GM19240 (cell line): ENCODE results near the gene FDXACB1.
A peak's percentile ranks its signal among the peaks of the same experiment; 100 is the strongest.
"Not testable (repeated sequence)": the region's sequence is repeated elsewhere in the genome, so short reads cannot be mapped to it uniquely, and the experiment has no call there.

ENCODE experiments used
- DNase-seq: peaks from one replicate; pipeline ENCODE4 v3.0.0; 2011; ENCODE audit warnings: low spot score; ENCODE audit not compliant: insufficient read length

FDXACB1 gene

DNA sequence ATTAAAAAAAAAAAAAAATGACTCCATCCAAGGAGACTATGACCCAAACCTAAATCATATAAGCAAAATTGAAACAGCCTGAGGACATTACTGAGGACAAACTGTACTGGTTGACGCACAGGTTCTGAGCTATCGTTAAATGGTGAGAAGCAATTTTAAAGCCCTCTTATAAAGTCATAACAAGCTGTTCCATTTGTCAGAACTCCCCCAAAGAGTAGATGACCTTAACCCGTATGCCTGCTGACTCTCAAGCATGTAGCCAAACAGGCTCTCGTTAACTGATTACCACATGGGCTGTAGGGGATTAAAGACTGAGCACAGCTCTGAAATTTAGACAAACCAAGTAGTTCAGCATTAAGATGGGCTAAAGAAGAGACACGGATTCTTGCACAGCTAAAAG is 30.4 kb upstream of the FDXACB1 start:
- no peak for DNase-seq

DNA sequence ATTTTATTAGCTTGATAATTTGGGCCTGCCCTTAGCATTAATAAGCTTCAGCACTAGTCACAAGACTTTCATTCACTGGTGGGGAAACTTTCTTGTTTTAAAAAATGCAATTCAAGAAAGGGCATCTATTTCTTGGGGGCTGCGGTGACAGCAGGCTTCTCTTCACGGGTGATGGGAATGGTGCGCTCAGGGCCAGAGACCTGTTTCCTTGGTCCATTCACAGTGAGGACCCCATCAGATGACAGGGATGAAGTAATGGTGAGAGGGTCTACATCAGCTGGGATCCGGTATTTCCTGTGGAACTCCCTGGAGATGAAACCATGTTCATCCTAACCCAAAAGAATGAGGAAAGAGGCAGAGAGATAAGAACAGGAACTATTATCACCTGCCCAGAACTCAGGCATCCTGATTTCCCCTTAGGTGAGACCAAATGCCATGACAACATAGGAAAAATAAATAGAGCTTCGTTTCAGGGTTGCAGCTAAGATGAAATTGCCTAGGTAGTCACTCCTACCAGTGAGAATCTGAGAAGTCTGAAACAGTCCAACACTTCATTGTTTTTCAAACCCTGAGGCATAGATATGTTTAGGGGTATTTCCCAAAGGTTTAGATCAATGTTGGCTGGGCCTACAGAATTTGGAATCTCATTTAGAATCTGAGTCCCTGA is 29.8 kb upstream of the FDXACB1 start:
- DNase-seq, result no peak

DNA sequence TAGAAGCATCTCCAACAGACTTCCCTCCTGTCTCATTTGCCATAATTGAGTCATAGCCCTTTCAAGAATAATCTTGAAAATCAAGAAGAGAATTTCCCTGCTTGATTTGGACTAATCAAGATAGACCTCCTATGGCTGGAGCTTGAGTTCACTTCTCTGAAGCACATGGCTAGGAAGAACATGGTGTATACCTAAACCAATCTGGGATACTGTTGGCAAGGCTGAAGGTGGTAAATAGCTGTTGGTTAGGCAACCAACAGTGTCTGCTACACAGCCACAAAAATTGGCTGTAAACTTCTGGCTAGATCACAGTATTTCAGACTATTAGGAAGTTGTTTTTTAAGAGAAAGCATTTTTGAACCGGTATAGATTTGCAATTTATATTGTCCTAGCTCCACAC is 27.7 kb upstream of the FDXACB1 start:
- no peak for DNase-seq

DNA sequence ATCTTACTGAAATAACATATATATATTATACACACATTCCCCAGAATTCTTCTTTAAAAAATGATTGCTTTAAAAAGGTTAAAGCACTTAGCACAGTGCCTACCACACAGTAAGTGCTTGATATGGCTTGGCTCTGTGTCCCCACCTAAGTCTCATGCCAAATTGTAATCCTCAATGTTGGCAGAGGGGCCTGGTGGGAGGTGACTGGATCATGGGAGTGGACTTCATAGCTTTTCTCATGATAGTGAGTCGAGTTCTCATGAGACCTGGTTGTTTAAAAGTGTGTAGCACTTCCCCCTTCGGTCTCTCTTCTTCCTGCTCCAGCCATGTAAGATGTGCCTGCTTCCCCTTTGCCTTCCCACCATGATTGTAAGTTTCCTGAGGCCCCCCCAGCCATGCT is 26.4 kb upstream of the FDXACB1 start:
- DNase-seq, result no peak

DNA sequence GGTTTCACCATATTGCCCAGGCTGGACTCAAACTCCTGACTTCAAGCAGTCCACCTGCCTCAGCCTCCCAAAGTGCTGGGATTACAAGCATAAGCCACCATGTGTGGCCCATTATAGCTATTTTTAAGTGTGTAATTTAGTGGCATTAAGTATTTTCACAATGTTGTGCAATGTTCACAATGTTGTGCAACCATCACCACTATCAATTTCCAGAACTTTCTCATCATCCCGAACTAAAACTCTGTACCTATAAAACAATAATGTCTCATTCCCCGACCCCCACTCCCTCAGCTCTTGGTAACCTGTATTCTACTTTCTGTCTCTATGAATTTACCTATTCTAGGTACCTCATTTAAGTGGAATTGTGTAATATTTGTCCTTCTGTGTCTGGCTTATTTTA is 7.9 kb upstream of the FDXACB1 start:
- no peak for DNase-seq

GRCh38 chr11:111886032-111886431 is 7.1 kb upstream of the FDXACB1 start:
- DNase-seq, result no peak

DNA sequence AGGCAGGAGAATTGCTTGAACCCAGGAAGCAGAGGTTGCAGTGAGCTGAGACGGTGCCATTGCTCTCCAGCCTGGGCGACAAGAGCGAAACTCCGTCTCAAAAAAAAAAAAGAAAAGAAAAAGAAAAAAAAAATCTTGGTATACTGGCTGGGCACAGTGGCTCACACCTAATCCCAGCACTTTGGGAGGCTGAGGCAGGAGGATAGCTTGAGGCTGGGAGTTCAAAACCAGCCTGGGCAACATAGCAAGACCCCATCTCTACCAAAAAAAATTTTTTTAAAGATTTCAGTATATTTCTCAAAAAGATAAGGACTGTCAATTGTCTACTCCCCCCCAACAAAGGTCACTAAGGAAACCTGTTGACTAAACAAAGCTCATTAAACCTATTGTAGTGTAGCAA is 6.1 kb upstream of the FDXACB1 start:
- not testable (repeated sequence) for DNase-seq

DNA sequence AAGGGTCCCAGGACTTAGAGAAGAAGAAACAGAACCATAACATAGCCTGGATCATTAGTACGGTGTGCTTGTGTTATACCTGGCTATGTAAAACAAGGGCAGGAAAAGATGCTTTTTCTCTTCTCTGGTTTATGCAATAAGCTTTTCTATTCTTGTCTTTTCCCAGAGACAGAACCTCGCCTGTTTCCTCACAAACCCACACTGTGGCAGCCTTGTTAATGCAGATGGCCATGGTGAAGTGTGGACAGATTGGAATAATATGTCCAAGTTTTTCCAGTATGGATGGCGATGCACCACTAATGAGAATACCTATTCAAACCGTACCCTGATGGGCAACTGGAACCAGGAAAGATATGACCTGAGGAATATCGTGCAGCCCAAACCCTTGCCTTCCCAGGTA is 3.2 kb upstream of the FDXACB1 start:
- DNase-seq, result no peak

DNA sequence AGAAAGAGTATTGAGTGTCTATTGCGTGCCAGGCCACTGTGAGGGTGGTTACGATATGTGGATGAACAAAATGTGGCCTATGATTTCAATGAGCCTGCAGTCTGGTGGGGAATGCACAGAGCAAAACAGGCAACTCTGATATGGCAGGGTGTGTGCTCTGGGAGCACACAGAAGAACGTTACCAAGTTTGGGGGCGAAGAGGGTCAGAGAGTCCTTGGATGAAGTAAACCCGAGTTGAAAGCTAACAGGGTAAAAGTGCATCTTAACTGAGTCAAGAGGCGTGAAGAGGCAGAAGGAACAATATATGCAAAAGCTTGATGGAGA is 634 bp upstream of the FDXACB1 start:
- no peak for DNase-seq

DNA sequence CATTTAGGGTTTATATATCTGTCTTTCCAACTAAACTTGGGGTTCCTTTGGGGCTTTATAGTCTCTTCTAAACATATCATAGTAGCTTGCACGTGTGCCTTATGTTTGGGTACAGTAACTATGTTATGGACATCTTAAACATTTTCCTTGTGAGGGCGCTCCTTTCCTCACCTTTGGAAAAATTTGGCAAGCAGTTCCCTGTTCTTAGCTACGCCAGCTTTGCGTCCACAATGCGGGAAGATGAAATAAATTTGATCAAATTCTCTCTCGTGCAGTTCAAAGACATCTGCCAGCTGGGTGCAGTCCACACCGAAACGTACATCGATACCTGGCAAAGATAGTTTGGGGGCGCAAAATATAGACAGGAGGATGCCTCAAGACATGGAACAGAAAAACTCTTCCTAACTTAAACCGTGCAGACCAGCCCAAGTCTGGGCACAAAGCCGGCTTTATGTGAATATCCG is 548 bp downstream of the FDXACB1 start:
- DNase-seq, result no peak

DNA sequence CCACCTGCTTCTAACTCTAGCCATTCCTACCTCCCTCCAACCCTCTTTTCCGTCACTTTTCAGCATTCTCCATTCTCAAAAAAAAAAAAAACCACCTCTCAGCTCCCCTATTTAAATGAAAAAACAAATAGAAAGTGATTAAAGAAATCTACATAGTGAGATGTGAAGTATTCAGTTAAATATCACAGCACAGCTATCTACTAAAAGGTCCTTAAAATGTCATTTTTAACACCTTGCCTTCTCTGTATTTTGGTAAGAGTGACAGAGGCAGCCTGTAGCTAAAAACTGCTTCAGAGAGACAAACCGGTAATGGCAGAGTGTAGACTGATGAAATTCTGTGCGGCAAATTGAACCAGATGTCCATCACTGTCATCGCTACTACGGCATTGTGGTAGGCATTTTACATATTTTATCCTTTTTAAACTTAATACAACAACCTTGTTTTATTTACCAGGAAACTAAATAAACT is 7.2 kb downstream of the FDXACB1 start:
- DNase-seq, result no peak

DNA sequence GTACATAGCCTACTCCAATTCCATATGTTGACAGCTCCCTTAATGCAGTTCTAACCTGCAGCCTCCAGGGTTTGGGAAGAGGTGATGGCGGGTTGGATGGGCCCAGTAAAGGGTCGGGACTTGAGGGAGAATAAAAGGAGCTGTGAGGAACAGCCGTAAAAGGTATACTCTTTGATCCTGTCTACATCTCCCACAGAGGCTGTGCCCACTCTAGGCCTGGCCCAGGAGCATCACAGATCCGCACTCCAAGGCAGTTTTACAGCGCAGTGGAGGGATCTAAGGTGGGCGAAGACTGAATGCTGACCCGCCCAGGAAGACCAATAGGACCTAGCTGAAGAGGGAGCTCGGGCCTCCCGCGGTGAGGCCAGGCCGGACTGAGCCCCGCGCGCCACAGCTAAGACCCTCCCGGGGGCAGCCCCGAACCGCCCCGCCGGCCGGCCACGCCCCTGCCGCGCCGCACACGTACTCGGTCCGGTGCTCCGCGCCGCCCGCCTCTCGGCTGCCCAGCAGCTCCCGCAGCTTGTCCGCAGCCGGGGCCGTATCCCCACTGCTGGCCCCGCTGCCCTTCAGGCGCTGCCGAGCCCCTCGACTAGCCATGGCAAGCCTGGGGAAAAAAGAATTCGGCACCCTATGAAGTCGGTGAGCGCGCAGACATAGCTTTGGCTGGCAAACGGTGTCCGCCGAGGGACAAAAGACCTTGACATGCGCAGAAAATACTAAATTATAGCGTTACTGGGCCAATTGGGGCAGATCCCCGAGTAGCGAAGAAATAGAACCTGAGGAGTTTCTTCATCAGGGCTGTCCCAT is 7.9 kb downstream of the FDXACB1 start, which contains the start of gene ALG9:
ALG9 (minus strand) TSS at position 696 of the 807 bp plus-strand sequence; CDS start at position 597, 99 bp downstream.
- peak; percentile 55 for DNase-seq

DNA sequence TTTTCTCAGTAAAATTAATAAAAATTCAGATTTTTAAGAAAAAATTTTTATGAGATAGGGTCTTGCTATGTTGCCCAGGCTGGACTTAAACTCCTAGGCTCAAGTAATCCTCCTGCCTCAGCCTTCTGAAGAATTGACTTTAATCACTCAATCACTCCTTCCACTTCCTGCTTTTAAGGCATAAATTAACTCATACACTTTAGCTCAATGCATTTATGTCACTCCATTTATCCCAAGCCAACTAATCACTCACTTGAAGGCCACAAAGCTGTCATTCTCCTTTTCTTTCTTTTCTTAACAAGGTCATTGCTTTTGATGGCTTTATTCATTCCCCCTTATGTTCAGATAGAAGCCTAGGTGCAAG is 8.5 kb downstream of the FDXACB1 start:
- DNase-seq, result no peak

DNA sequence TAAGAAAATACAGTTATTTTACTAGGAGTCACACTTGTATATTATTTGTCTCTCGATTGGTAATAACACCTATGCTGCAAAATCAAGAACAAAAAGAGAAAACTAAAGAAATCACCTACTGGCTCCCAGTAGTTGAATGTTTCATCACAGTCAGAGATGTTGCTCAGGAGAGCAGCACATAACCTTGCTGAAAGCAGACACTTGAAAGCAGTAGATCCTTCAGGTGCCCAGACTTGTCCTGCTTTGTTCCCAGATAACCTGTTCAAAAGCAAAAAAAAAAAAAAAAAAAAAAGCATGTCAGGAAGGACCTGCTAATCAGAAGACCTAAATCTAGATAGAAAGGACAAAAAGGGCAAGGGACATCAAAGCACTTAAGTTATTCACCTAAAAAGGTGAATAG is 8.9 kb downstream of the FDXACB1 start:
- DNase-seq, result no peak

- DNase-seq, result no peak
Observed at GRCh38 chr11:111860257-111860656, 18.7 kb downstream of the FDXACB1 start.

DNA sequence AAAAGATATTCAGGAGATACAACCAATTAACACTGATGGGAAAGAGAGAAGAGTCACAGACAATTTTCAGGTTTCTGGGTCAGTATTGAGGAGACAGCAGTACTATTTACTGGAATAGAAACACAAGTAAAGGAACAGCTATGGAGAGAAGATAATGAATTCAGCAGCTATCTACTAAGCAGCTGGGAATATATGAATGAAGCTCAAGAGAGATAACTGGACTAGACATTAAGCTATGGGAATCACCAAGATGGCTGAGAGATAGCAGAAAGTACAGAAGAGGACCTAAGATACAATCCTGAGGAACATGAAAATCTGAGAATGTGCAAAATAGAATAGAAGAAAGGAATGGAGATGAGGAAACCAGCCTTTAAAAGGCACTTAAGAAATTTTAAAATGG is 23.5 kb downstream of the FDXACB1 start:
- no peak for DNase-seq

GRCh38 chr11:111852103-111852502 is 26.9 kb downstream of the FDXACB1 start:
- no peak for DNase-seq

GRCh38 chr11:111851636-111852035 is 27.3 kb downstream of the FDXACB1 start:
- DNase-seq, result no peak

DNA sequence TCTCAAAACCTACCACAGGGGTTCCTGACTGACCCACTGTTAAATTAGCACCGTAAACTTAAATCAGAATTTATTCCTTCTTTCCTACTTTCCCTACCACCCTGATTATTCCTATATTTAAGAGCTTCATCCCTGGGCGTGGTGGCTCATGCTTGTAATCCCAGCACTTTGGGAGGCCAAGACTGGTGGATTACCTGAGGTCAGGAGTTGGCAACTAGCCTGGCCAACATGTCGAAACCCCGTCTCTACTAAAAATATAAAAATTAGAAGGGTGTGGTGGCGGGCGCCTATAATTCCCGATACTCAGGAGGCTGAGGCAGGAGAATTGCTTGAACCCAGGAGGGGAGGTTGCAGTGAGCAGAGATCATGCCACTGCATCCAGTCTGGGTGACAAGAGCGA is 27.9 kb downstream of the FDXACB1 start:
- DNase-seq, result no peak

DNA sequence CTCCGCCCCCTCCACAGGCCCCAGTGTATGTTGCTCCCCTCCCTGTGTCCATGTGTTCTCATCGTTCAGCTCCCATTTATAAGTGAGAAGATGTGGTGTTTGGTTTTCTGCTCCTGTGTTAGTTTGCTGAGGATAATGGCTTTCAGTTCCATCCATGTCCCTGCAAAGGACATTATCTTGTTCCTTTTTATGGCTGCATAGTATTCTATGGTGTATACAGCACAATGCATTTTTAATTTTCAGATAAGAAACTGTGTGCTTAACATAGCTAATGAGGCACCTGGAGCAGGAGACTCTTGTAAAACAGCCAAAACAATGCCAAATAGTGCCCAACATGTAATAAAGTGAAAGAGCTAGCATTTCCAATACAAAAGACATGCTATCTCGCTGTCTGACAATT is 29.3 kb downstream of the FDXACB1 start:
- DNase-seq, result no peak

- DNase-seq, result no peak
Observed at GRCh38 chr11:111846636-111847035, 32.3 kb downstream of the FDXACB1 start.

- DNase-seq, result no peak
Observed at GRCh38 chr11:111846063-111846462, 32.9 kb downstream of the FDXACB1 start.
